Choroid plexus epithelial cell (primary cell): ENCODE results near the gene TOX4.

Experiments used
- DNase-seq: peaks from one replicate; pipeline ENCODE4 v3.0.0-alpha.2; 2010; ENCODE audit warnings: low read depth
- H3K4me3 ChIP-seq: 2 replicates; pipeline ENCODE4 v1.5.1; 2011; ENCODE audit warnings: low read depth, mild to moderate bottlenecking, control low read depth, low read length, moderate library complexity
- TF ChIP-seq, protein P1 (sequence below): conservative IDR thresholded peaks from 2 replicates; pipeline ENCODE4 v1.5.1; 2011; ENCODE audit warnings: low read depth, mild to moderate bottlenecking, control low read depth, inconsistent platforms, low read length, moderate library complexity

The TOX4 gene

DNA sequence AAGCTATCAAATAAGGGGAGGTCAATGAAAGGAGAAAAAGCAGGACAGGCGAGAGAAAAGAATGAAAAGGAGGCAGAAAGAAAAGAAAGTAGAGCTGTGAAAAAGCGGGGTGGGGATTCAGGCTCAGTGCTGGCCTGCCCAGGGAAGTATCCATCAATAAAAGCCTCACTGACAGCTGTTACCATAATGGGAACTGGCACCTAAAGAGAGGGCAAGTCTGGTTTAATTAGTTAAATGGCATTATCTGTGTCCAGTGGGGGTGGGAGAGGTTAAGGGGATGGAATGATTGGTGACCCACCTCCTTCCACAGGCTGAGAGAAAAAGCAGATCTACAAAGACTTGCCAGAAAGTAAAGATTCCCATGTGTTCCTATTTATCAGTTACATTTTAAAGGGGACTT is 41.7 kb downstream of the TOX4 start:
- TF ChIP-seq, protein P1, sequence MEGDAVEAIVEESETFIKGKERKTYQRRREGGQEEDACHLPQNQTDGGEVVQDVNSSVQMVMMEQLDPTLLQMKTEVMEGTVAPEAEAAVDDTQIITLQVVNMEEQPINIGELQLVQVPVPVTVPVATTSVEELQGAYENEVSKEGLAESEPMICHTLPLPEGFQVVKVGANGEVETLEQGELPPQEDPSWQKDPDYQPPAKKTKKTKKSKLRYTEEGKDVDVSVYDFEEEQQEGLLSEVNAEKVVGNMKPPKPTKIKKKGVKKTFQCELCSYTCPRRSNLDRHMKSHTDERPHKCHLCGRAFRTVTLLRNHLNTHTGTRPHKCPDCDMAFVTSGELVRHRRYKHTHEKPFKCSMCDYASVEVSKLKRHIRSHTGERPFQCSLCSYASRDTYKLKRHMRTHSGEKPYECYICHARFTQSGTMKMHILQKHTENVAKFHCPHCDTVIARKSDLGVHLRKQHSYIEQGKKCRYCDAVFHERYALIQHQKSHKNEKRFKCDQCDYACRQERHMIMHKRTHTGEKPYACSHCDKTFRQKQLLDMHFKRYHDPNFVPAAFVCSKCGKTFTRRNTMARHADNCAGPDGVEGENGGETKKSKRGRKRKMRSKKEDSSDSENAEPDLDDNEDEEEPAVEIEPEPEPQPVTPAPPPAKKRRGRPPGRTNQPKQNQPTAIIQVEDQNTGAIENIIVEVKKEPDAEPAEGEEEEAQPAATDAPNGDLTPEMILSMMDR = no peak

DNA sequence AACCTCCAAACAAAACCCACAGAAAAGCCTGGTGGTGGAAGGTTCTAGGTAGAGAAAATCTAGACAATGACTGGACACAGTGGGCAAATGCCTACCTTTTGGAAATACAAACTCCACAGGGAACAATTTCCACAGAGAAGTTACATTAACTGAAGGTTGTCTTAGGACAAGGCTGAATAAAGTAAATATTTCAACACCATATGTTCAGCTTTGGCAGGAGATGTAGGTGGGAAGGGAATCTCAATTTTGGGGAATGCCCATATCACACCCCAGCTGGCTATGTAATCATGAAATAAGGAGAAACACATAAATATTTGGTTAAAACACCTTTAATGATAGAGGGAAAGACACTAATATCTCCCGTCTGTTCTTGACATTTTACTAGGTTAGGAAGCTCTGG is 43.8 kb downstream of the TOX4 start:
- TF ChIP-seq, protein P1 = no peak
- DNase-seq = no peak
- H3K4me3 ChIP-seq = no peak overlapping the region

More for the DNA sequence above, 41.7 kb downstream of the TOX4 start:
- no peak overlapping the region for H3K4me3 ChIP-seq
- no peak for DNase-seq

DNA sequence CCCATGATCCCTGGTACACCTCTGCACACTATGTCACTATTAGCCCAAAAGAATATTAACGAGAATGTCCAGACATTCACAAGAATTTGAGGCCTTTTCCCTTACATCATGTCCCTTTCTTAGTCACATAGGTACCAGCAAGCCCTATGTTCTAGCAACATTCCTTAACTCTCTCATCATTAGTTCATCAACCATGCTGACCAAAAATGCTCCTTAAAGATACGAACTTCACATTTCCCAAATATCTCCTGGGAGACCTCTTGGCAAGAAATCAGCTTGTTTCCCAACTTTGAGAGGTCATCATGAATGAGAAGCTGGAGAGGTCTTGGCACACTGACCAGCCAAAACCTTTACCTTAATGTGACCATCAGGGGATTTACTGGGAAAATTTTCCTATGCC is 44.5 kb downstream of the TOX4 start:
- peak; percentile 57 for DNase-seq
- TF ChIP-seq, protein P1 = no peak
- H3K4me3 ChIP-seq = no peak overlapping the region

DNA sequence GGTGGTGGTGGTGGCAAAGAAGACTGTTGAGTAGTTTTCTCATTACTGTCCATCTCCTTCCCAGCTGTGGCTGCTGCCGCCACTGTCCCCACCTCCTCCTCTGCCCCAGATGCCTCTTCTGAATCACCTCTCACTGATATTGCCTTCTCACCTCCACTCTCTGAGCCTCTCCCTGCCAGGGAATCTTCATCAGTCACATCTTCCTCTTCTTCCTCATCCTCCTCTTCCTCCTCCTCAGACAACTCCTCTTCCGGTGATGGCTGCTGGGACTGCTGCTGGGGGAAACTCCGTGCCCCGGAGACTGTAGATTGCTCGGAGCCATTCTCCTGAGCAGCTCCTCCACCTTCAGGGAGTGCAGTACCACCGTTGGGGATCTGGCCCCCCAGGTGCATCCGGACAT is 46.2 kb downstream of the TOX4 start:
- H3K4me3 ChIP-seq = no peak overlapping the region
- TF ChIP-seq, protein P1 = no peak
- DNase-seq = no peak

DNA sequence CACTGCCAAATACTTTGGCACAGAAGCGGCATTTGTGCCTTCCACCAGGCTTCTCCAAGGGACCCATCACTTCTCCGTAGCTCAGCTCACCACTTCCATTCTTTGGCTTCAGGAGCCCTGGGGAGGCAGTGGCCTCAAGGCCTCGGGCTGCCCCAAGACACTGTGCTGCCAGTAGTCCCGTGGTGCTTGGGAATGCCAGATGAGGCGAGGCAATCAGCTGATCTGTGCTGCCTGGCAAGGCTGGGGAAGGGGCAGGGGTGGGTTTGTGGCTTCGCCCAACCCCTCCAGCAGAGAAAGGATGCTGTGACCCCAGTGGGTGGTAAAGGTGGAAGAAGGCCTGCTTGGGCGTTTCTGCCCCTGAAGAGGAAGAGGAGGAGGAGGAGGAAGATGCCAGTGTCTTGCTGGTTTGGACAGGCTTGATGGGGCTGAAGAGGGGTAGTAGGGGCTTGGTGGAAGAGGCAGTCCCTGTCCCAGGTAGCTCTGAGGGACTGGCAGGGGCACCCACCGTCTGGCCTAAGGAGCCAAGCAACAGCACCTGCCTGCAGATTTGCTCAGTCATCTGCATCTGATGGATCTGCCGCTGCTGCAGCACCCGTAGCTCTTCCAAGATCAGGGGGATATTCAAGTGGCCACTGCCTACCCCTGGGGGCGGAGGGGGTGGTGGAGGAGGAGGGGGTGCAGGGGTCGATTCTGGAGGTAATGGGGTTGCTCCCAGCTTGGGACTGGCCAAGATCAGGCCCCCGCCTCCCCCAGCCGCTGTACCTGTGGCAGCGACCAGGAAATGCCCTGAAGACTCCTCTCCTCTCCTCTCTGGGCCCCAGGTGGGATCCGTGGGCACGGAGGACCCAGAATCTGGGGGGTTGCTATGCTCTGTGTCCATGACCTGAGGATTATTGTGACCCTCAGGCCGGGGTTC is 47.8 kb downstream of the TOX4 start:
- H3K4me3 ChIP-seq = peak overlapping the region; percentile 81
- TF ChIP-seq, protein P1 = no peak
- DNase-seq = no peak

DNA sequence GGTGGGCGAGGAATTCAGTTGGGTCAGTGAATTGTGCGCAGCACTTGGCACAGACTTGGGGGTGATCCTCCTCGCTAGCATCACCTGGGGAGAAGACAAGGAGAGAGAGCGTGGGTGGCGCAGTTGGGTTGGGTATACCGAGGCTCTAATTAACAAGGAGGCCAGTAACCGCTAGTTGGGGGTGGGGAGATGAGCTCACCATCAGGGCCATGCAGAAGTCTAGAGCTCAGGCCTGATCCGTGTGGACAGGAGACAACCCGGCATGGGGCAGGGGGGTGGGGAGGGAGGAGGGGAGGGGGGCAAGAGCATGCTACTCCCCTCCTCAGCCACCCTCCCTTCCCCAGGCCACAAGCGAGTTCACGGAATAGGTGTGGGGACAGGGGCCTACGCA is 48.6 kb downstream of the TOX4 start:
- DNase-seq = peak; percentile 45
- peak overlapping the region; percentile 81 for H3K4me3 ChIP-seq
- TF ChIP-seq, protein P1 = no peak
